ENCODE data around the gene DNHD1.

DNA sequence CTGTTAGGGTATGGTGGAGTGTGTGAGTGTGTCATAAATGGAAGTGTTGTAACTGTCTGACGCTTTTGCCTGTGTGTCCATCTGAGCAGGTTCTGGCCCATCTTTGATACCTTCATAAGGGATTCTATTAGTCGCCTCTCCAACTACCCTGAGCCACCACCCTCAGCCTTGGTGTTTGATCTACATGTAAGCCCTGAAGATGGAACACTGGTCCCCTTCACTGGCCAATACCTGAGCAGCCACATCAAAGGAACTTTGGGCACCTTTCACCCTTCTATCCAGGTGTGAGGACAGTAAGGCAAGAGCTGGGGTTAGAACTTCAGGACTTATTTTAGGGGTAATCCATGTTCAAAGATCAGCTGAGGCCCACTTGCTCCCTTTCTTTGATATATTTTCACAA is 51.0 kb downstream of the DNHD1 start:
- TF ChIP-seq POLR2A (IDR thresholded peaks at IDR 0.05; ENCODE audit: low read depth, low read length) (no peak), POLR2AphosphoS5 (IDR thresholded peaks at IDR 0.05; ENCODE audit: low read depth, low read length) (no peak), TAF1 (IDR thresholded peaks at IDR 0.05; ENCODE audit: borderline replicate concordance, low read depth, low read length) (no peak)

Data from GM12892 (cell line).